Duodenal mucosa (tissue), 2 donors: ENCODE measurements around the gene KDM8.

ENCODE experiments used
- H3K27ac ChIP-seq: one replicate; pipeline ENCODE4 v1.7.0; 2013; ENCODE audit warnings: low read depth, low read length
- H3K27me3 ChIP-seq, 2 donors: one replicate each; pipeline ENCODE4 v1.7.0; 2013; ENCODE audit warnings: low read length in 2 of 2, control low read depth in 1 of 2; ENCODE audit not compliant: insufficient read depth in 2 of 2, control insufficient read depth in 1 of 2
- H3K36me3 ChIP-seq, 2 donors: one replicate each; pipeline ENCODE4 v1.7.0; 2013; ENCODE audit warnings: low read length in 2 of 2, control low read depth in 1 of 2; ENCODE audit not compliant: insufficient read depth in 2 of 2, control insufficient read depth in 1 of 2
- H3K4me1 ChIP-seq, 2 donors: one replicate each; pipeline ENCODE4 v1.7.0; 2013; ENCODE audit warnings: low read length in 2 of 2, control low read depth in 1 of 2; ENCODE audit not compliant: insufficient read depth in 2 of 2, control insufficient read depth in 1 of 2
- H3K4me3 ChIP-seq, 2 donors: one replicate each; pipeline ENCODE4 v1.7.0; 2013; ENCODE audit warnings: low read length in 2 of 2, low read depth in 1 of 2
- H3K9ac ChIP-seq, 2 donors: one replicate each; pipeline ENCODE4 v1.7.0; 2013; ENCODE audit warnings: low read length in 2 of 2, low read depth in 1 of 2
- H3K9me3 ChIP-seq, 2 donors: one replicate each; pipeline ENCODE4 v1.7.0; 2013; ENCODE audit warnings: low read length in 2 of 2, control low read depth in 1 of 2; ENCODE audit not compliant: control insufficient read depth in 1 of 2

The KDM8 gene

GRCh38 chr16:27190316-27190871, 12.9 kb upstream of the KDM8 start:
- Histone ChIP-seq H3K4me1 (peaks cover 0 to 7% of the 10 kb centered on the region in 2 donors), H3K9me3 (no peaks in the 10 kb centered on the region), H3K4me3 (no peak overlapping the region), H3K9ac (no peak overlapping the region), H3K27ac (no peak overlapping the region), H3K36me3 (no peaks in the 10 kb centered on the region), H3K27me3 (no peaks in the 10 kb centered on the region)

DNA sequence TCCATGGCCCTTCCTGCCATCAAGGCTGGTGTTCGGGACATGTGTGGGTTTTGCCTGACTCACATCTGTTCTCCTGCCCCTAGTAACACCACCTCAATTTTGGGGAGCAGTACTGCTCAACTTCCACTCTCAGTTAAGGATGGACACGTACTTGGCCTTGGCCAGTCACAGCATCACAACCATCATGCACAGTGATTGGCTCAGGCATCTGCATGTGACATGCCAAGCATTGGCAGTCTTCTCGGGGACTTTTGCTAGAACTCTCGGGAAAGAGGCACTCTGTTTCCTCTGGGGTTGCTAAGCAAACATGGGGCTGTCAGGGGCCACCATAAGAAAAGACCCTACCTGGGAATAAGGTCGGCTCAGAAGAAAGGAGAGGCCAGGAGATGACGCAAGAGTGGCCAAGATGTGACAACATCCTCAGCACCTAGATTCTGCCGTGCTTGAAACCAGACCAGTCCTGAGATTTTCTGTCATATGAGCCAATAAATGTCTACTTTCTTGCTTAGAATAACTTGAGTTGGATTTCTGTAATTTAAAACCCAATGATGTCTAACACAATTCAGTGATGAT, 11.9 kb upstream of the KDM8 start:
- Histone ChIP-seq H3K27me3 (no peaks in the 10 kb centered on the region), H3K27ac (no peak overlapping the region), H3K4me3 (no peak overlapping the region), H3K36me3 (no peaks in the 10 kb centered on the region), H3K9ac (no peak overlapping the region), H3K4me1 (peaks cover 6 to 13% of the 10 kb centered on the region in 2 donors), H3K9me3 (no peaks in the 10 kb centered on the region)

DNA sequence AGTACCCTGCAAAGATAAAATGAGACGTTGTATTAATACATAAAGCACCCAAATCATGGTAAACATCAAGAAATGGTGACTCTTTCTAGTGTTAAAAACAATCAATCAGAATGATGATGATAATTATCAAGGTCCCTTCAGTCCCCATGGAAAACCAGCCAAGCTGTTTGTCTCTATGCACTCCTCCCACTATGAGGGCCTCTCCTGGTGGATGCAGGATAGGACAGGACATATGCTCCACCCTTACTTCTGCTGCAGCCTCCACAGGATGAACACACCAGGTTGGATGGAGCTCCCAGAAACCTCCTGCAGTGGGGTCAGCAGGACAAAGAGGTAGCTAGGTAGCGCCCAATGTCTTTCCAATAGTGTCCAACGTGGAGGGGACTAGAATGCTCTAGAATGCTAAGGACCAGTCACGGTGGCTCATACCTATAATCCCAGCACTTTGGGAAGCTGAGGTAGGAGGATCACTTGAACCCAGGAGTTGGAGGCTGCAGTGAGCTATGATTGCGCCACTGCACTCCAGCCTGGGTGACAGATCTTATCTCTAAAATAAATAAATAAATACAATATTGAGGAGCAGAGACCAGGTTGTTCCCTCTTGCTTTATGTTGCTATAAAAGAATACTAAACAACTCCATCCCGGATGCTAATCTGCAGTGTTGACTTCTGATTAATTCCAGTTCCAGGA, 9.9 kb upstream of the KDM8 start:
- no peaks in the 10 kb centered on the region for H3K9me3 ChIP-seq
- no peaks in the 10 kb centered on the region for H3K36me3 ChIP-seq
- H3K27ac ChIP-seq: no peak overlapping the region
- no peaks in the 10 kb centered on the region for H3K27me3 ChIP-seq
- H3K4me3 ChIP-seq: no peak overlapping the region
- peaks cover 6 to 13% of the 10 kb centered on the region in 2 donors for H3K4me1 ChIP-seq
- H3K9ac ChIP-seq: no peak overlapping the region

- Histone ChIP-seq H3K27ac (no peak overlapping the region), H3K4me3 (no peak overlapping the region), H3K36me3 (no peaks in the 10 kb centered on the region), H3K27me3 (no peaks in the 10 kb centered on the region), H3K4me1 (peaks cover 10% of the 10 kb centered on the region in 2 donors), H3K9me3 (no peaks in the 10 kb centered on the region), H3K9ac (no peak overlapping the region)
Measured at GRCh38 chr16:27195076-27195741, 8.1 kb upstream of the KDM8 start.

DNA sequence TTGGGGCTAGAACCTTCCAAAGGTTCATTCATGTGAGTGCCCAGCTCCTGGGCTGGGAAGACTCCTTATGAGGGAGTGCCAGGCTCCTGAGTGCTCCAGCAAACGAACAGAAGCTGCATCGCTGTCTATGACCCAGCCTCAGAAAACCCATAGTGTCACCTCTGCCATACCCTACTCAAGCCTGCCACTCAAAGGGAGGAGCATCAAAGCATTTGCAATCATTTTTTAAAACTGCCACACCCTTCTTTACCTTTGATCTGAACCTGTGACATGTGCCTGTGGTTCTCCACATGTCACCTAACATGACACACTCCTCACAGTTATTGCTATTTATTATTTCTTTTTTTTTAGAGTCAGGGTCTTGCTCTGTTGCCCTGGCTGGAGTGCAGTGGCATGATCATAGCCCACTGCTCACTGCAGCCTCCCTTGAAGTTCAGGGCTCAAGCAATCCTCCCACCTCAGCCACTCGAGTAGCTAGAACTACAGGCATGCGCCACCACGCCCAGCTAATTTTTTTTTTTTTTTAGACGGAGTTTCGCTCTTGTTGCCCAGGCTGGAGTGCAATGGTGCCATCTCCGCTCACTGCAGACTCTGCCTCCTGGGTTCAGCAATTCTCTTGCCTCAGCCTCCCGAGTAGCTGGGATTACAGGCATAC, 7.3 kb upstream of the KDM8 start:
- no peaks in the 10 kb centered on the region for H3K9me3 ChIP-seq
- H3K36me3 ChIP-seq: no peaks in the 10 kb centered on the region
- H3K27me3 ChIP-seq: no peaks in the 10 kb centered on the region
- H3K4me1 ChIP-seq: peaks cover 10% of the 10 kb centered on the region in 2 donors
- no peak overlapping the region for H3K4me3 ChIP-seq
- H3K27ac ChIP-seq: no peak overlapping the region
- H3K9ac ChIP-seq: no peak overlapping the region

- H3K4me1 ChIP-seq: peaks cover 10% of the 10 kb centered on the region in 2 donors
- no peak overlapping the region for H3K9ac ChIP-seq
- H3K27me3 ChIP-seq: no peaks in the 10 kb centered on the region
- H3K36me3 ChIP-seq: no peaks in the 10 kb centered on the region
- no peak overlapping the region for H3K4me3 ChIP-seq
- no peak overlapping the region for H3K27ac ChIP-seq
- no peaks in the 10 kb centered on the region for H3K9me3 ChIP-seq
Measured at GRCh38 chr16:27197004-27197403, 6.3 kb upstream of the KDM8 start.

DNA sequence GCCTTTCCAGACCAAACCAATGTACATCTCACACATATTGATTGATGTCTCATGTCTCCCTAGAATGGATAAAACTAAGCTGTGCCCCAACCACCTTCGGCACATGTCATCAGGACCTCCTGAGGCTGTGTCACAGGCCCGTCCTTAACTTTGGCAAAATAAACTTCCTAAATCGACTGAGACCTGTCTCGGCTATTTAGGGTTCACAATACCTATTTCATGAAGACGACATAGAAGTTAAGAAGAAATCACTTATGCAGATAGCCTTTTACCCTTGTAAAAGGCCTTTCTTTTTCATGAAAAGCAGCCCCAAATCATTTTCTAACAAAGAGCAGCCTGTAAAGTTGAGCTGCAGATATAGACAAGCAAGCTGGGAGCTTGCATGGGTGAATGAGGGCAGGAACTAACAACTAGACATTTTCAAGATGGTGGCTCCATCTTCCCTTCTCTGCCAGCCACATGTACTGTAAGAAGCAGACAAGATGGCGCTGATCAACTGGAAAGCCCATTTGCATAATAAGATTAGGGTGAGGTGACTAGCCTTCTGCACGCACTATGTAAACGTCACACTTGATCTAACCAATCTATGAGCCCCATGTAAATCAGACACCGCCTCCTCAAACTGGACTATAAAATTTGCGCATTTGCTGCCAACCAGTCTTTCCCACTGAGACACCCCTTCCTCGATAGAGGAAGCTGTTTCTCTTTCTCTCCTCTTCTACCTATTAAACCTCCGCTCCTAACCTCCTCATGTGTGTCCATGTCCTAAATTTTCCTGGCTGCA, 4.7 kb upstream of the KDM8 start:
- Histone ChIP-seq H3K27me3 (no peaks in the 10 kb centered on the region), H3K9ac (no peak overlapping the region), H3K27ac (no peak overlapping the region), H3K36me3 (no peaks in the 10 kb centered on the region), H3K4me1 (peaks cover 15 to 16% of the 10 kb centered on the region in 2 donors), H3K9me3 (no peaks in the 10 kb centered on the region), H3K4me3 (no peak overlapping the region)

- Histone ChIP-seq H3K4me3 (no peak overlapping the region), H3K27ac (no peak overlapping the region), H3K27me3 (no peaks in the 10 kb centered on the region), H3K4me1 (peaks cover 15 to 19% of the 10 kb centered on the region in 2 donors), H3K9ac (no peak overlapping the region), H3K9me3 (no peaks in the 10 kb centered on the region), H3K36me3 (no peaks in the 10 kb centered on the region)
Measured at GRCh38 chr16:27199235-27199586, 4.1 kb upstream of the KDM8 start.

- no peaks in the 10 kb centered on the region for H3K9me3 ChIP-seq
- H3K36me3 ChIP-seq: no peaks in the 10 kb centered on the region
- no peak overlapping the region for H3K4me3 ChIP-seq
- peaks cover 20 to 25% of the 10 kb centered on the region in 2 donors for H3K4me1 ChIP-seq
- peak overlapping the region; percentile 22 for H3K27ac ChIP-seq
- no peaks in the 10 kb centered on the region for H3K27me3 ChIP-seq
- peak overlapping the region in 1 of 2 donors; percentile 33 for H3K9ac ChIP-seq
Measured at GRCh38 chr16:27199736-27200135, 3.6 kb upstream of the KDM8 start.
